ENCODE data around the gene MADCAM1. TPM values are rescaled to one million over a fixed set of nuclear protein-coding genes. Genes with fewer than 3 reads are reported as not detected.
"Not testable (repeated sequence)": the region's sequence is repeated elsewhere in the genome, so short reads cannot be mapped to it uniquely, and the experiment has no call there.

Gene MADCAM1
- total and polyA plus RNA-seq, 4 donors = 0.24 to 4.4 (median 0.61) TPM

DNA sequence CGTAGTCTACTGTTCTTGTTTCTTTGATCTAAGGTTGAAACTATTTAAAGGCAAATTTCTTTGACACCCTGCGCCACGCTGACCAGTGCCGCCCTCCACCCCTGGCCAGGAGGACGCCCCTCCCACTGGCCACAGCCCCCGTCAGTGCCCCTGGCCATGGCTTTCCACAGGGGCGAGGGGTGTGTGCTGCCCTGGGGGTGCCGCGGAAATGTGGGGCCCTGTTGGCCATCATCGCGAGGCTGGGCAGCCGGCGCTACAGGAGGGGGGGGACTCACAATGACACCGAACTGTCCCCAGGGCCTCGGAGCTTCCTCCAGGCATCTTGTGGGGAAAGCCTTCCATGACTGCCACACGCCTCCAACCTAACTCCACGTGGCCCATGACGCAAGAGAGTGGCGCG lies 46.4 kb upstream of the MADCAM1 start:
- WGBS, 2 donors = 93 to 95% methylated on average over 20 of the region's 20 CpGs
- TF ChIP-seq, protein P1, sequence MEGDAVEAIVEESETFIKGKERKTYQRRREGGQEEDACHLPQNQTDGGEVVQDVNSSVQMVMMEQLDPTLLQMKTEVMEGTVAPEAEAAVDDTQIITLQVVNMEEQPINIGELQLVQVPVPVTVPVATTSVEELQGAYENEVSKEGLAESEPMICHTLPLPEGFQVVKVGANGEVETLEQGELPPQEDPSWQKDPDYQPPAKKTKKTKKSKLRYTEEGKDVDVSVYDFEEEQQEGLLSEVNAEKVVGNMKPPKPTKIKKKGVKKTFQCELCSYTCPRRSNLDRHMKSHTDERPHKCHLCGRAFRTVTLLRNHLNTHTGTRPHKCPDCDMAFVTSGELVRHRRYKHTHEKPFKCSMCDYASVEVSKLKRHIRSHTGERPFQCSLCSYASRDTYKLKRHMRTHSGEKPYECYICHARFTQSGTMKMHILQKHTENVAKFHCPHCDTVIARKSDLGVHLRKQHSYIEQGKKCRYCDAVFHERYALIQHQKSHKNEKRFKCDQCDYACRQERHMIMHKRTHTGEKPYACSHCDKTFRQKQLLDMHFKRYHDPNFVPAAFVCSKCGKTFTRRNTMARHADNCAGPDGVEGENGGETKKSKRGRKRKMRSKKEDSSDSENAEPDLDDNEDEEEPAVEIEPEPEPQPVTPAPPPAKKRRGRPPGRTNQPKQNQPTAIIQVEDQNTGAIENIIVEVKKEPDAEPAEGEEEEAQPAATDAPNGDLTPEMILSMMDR (IDR thresholded peaks at IDR 0.05; ENCODE audit: control extremely low read depth, extremely low read depth) = no peak
- ATAC-seq (ENCODE audit: insufficient read depth, low FRiP score) (no peak), DNase-seq (no peak)
- Histone ChIP-seq H3K27me3 (ENCODE audit: control insufficient read depth in 3 of 3, insufficient read depth in 3 of 3, low read length in 2 of 3) (no peaks in the 10 kb centered on the region), H3K27ac (ENCODE audit: low read depth in 1 of 2, low read length in 1 of 2) (no peak overlapping the region), H3K4me3 (no peak overlapping the region), H3K36me3 (ENCODE audit: control insufficient read depth in 4 of 4, insufficient read depth in 4 of 4, low read length in 4 of 4) (no peaks in the 10 kb centered on the region), H3K9ac (ENCODE audit: insufficient read depth in 1 of 2, low read length in 2 of 2) (no peak overlapping the region), H3K4me1 (ENCODE audit: control insufficient read depth in 5 of 5, insufficient read depth in 5 of 5, low read length in 5 of 5) (peaks cover 0 to 9% (median 0%) of the 10 kb centered on the region in 5 donors), H3K9me3 (ENCODE audit: control insufficient read depth in 4 of 4, insufficient read depth in 3 of 4, low read length in 3 of 4) (no peaks in the 10 kb centered on the region)

DNA sequence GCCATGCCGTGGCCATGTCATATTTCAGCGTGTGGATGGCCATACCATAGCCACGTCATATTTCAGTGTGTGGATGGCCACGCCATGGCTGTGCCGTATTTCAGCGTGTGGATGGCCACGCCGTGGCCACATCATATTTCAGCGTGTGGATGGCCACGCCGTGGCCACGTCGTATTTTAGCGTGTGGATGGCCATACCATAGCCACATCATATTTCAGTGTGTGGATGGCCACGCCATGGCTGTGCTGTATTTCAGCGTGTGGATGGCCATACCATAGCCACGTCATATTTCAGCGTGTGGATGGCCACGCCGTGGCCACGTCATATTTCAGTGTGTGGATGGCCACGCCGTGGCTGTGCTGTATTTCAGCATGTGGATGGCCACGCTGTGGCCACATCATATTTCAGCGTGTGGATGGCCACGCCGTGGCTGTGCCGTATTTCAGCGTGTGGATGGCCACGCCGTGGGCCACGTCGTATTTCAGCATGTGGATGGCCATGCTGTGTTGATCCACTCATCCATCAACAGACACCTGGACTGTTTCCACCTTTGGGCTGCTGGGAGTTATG lies 45.3 kb upstream of the MADCAM1 start:
- H3K36me3 ChIP-seq (ENCODE audit: control insufficient read depth in 4 of 4, insufficient read depth in 4 of 4, low read length in 4 of 4); H3K9me3 ChIP-seq (ENCODE audit: control insufficient read depth in 4 of 4, insufficient read depth in 3 of 4, low read length in 3 of 4); H3K27me3 ChIP-seq (ENCODE audit: control insufficient read depth in 3 of 3, insufficient read depth in 3 of 3, low read length in 2 of 3); H3K4me1 ChIP-seq (ENCODE audit: control insufficient read depth in 5 of 5, insufficient read depth in 5 of 5, low read length in 5 of 5); H3K9ac ChIP-seq (ENCODE audit: insufficient read depth in 1 of 2, low read length in 2 of 2); DNase-seq; H3K4me3 ChIP-seq; H3K27ac ChIP-seq (ENCODE audit: low read depth in 1 of 2, low read length in 1 of 2); ATAC-seq (ENCODE audit: insufficient read depth, low FRiP score): not testable (repeated sequence)
- WGBS, 2 donors = 97% methylated on average over 33 of the region's 33 CpGs

DNA sequence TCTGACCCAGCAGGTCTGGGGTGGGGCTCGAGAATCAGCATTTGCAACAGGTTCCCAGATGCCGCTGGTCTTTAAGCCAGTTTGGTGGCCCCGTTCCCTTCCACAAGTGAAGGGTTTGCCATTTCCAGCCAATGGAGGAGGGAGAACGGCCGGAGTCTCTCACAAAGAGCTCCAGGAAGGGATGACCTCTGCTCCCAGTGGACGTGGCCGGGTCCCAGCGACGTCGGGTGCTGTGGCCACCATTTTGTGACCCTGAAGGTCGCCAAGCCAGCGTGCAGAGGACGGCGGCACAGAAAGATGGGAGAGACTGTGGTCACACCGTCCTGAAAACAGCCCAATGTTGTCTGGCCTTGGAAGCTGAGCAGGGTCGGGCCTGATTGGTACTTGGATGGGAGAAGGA lies 43.5 kb upstream of the MADCAM1 start:
- Histone ChIP-seq H3K27me3 (ENCODE audit: control insufficient read depth in 3 of 3, insufficient read depth in 3 of 3, low read length in 2 of 3) (no peaks in the 10 kb centered on the region), H3K9ac (ENCODE audit: insufficient read depth in 1 of 2, low read length in 2 of 2) (no peak overlapping the region), H3K36me3 (ENCODE audit: control insufficient read depth in 4 of 4, insufficient read depth in 4 of 4, low read length in 4 of 4) (no peaks in the 10 kb centered on the region), H3K4me3 (no peak overlapping the region), H3K9me3 (ENCODE audit: control insufficient read depth in 4 of 4, insufficient read depth in 3 of 4, low read length in 3 of 4) (no peaks in the 10 kb centered on the region), H3K4me1 (ENCODE audit: control insufficient read depth in 5 of 5, insufficient read depth in 5 of 5, low read length in 5 of 5) (peaks cover 0 to 7% (median 0%) of the 10 kb centered on the region in 5 donors), H3K27ac (ENCODE audit: low read depth in 1 of 2, low read length in 1 of 2) (no peak overlapping the region)
- WGBS, 2 donors = 92 to 94% methylated on average over 16 of the region's 16 CpGs
- ATAC-seq (ENCODE audit: insufficient read depth, low FRiP score) = no peak
- TF ChIP-seq, protein P1 (IDR thresholded peaks at IDR 0.05; ENCODE audit: control extremely low read depth, extremely low read depth) = no peak
- no peak for DNase-seq

DNA sequence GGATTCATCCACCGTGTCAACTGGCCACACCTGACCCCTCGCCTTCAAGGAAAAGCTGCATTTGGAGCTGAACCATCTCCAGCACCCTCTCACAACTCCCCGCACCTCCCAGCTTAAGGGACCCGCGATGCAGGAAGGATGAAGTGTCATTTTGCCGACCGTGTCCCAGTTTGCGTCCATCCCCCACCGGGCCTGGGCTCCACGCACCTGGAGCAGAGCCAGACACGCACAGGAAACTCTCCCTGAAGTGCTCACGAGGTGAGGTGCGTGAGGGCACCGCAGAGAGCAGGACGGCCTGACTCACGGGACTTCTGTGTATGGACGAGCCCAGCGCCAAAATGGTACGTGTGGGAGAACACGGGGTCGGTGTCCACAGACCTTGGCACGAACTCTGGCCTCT lies 42.7 kb upstream of the MADCAM1 start:
- Histone ChIP-seq H3K9me3 (ENCODE audit: control insufficient read depth in 4 of 4, insufficient read depth in 3 of 4, low read length in 3 of 4) (no peaks in the 10 kb centered on the region), H3K27ac (ENCODE audit: low read depth in 1 of 2, low read length in 1 of 2) (no peak overlapping the region), H3K9ac (ENCODE audit: insufficient read depth in 1 of 2, low read length in 2 of 2) (no peak overlapping the region), H3K27me3 (ENCODE audit: control insufficient read depth in 3 of 3, insufficient read depth in 3 of 3, low read length in 2 of 3) (no peaks in the 10 kb centered on the region), H3K36me3 (ENCODE audit: control insufficient read depth in 4 of 4, insufficient read depth in 4 of 4, low read length in 4 of 4) (no peaks in the 10 kb centered on the region), H3K4me3 (no peak overlapping the region), H3K4me1 (ENCODE audit: control insufficient read depth in 5 of 5, insufficient read depth in 5 of 5, low read length in 5 of 5) (no peaks in the 10 kb centered on the region)
- TF ChIP-seq, protein P1 (IDR thresholded peaks at IDR 0.05; ENCODE audit: control extremely low read depth, extremely low read depth) = no peak
- DNase-seq = no peak
- WGBS, 2 donors = 94 to 95% methylated on average over 22 of the region's 22 CpGs
- ATAC-seq (ENCODE audit: insufficient read depth, low FRiP score) = no peak
